Chondrocyte (in vitro differentiated cells): ENCODE measurements around the gene FAT2. TPM values are rescaled to one million over a fixed set of nuclear protein-coding genes. Genes with fewer than 3 reads are reported as not detected.

ENCODE experiments used
- DNase-seq: peaks from one replicate; pipeline ENCODE4 v3.0.0; 2021; ENCODE audit warnings: mixed read lengths, low spot score
- H3K27ac Mint-ChIP-seq: one replicate; pipeline ENCODE4 v1.8.0; 2021; ENCODE audit warnings: mild to moderate bottlenecking, moderate library complexity, mixed read lengths; ENCODE audit not compliant: unreplicated experiment
- H3K27me3 Mint-ChIP-seq: 2 replicates; pipeline ENCODE4 v1.8.0; 2021; ENCODE audit warnings: low read depth, mixed read lengths
- H3K36me3 Mint-ChIP-seq: 2 replicates; pipeline ENCODE4 v1.8.0; 2021; ENCODE audit warnings: low read depth, mixed read lengths
- H3K4me1 Mint-ChIP-seq: 2 replicates; pipeline ENCODE4 v1.8.0; 2021; ENCODE audit warnings: low read depth, mild to moderate bottlenecking, mixed read lengths
- H3K4me3 Mint-ChIP-seq: one replicate; pipeline ENCODE4 v1.8.0; 2021; ENCODE audit warnings: mild to moderate bottlenecking, moderate library complexity, mixed read lengths; ENCODE audit not compliant: unreplicated experiment
- H3K9me3 Mint-ChIP-seq: 2 replicates; pipeline ENCODE4 v1.8.0; 2021; ENCODE audit warnings: low read depth, mixed read lengths
- CTCF ChIP-seq: fragments of 200-600 bp; sonication (generic); IDR thresholded peaks from 2 replicates; pipeline ENCODE4 v1.5.0; 2021; ENCODE audit warnings: antibody characterized with exemption, mild to moderate bottlenecking, moderate library complexity
- total RNA-seq: library from RNA; stranded (reverse); gene quantifications from 3 replicates; pipeline ENCODE4 v1.2.1, GENCODE V29; 2021

Gene FAT2
- total RNA-seq, 1 donor from 2014 or later: 2.2 TPM

DNA sequence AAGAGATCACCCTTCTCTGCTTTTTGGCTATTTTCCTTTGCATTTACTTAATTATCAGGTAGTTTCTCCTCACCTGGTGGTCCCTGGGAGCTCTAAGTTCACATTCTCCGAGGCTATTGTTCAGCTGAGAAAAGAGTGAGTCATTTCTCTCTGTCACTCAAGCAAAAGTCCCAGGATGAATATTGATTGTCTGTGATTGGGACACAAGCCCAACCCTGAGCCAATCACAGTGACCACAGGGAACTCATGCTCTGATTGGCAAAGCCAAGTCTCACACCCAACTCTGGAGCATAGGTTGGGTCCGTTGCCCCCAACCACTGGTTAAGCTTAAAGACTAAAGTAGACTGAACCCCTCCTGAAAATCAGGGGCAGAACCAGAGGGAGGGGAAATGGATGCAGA, 27.8 kb upstream of the FAT2 start:
- Mint-ChIP-seq H3K27ac (peak overlapping the region; percentile 81), H3K27me3 (no peaks in the 10 kb centered on the region), H3K4me1 (peaks cover 60% of the 10 kb centered on the region), H3K36me3 (no peaks in the 10 kb centered on the region), H3K4me3 (no peak overlapping the region), H3K9me3 (peaks cover 3% of the 10 kb centered on the region)
- DNase-seq: no peak
- no peak for TF ChIP-seq CTCF

DNA sequence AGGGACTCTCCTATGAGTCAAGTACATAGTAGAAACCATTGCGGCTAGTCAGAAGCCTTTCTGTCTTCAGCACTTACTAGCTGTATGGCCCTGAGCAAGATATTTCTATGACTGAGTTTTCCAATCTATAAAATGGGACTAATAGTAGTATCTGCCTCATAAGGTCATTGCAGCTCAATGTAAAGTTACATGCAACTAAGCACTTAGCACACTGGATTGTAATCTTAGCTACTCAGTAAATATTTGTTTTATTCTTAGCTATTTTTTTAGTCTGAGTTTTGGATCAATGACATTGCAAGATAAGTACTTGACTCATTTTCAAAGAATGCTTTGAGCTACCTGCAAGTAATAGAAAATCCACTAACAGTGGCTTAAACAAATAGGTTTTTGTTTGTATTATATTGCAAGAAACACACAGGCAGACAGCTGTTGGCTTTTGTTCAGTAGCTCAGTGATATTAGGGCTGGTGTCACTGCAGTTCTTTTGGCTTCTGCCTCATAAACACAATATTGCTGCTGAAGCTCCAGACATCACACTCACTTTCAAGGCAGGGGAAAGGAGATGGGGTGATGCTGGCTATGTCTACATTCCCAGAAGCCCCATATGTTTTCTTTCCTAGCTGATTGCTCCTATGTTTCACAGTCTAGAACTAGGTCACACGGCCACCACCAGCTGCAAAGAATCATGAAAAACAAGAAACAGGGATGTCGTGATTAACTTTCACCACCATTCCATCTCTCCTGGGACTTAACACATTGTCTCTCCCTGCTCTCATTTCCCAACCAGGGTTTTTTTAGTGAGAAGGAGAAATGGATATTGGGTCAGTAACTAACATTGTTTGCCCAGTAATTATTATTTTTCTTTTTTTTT, 26.9 kb upstream of the FAT2 start:
- Mint-ChIP-seq H3K27me3 (no peaks in the 10 kb centered on the region), H3K4me3 (no peak overlapping the region), H3K9me3 (peaks cover 3% of the 10 kb centered on the region), H3K4me1 (peaks cover 65% of the 10 kb centered on the region), H3K27ac (no peak overlapping the region), H3K36me3 (no peaks in the 10 kb centered on the region)
- DNase-seq: no peak
- TF ChIP-seq CTCF: no peak

GRCh38 chr5:151617383-151617840, 26.3 kb upstream of the FAT2 start:
- Mint-ChIP-seq H3K9me3 (peaks cover 3% of the 10 kb centered on the region), H3K36me3 (no peaks in the 10 kb centered on the region)

GRCh38 chr5:151615431-151615830, 24.3 kb upstream of the FAT2 start:
- peaks cover 58% of the 10 kb centered on the region for H3K4me1 Mint-ChIP-seq
- no peaks in the 10 kb centered on the region for H3K36me3 Mint-ChIP-seq
- H3K4me3 Mint-ChIP-seq: no peak overlapping the region
- peak overlapping the region; percentile 57 for H3K27ac Mint-ChIP-seq
- peaks cover 3% of the 10 kb centered on the region for H3K9me3 Mint-ChIP-seq
- no peak for DNase-seq
- no peak for TF ChIP-seq CTCF
- H3K27me3 Mint-ChIP-seq: no peaks in the 10 kb centered on the region

More at GRCh38 chr5:151617383-151617840, 26.3 kb upstream of the FAT2 start:
- Mint-ChIP-seq H3K27ac (no peak overlapping the region), H3K4me1 (peaks cover 67% of the 10 kb centered on the region), H3K27me3 (no peaks in the 10 kb centered on the region), H3K4me3 (no peak overlapping the region)
- TF ChIP-seq CTCF: no peak
- no peak for DNase-seq

DNA sequence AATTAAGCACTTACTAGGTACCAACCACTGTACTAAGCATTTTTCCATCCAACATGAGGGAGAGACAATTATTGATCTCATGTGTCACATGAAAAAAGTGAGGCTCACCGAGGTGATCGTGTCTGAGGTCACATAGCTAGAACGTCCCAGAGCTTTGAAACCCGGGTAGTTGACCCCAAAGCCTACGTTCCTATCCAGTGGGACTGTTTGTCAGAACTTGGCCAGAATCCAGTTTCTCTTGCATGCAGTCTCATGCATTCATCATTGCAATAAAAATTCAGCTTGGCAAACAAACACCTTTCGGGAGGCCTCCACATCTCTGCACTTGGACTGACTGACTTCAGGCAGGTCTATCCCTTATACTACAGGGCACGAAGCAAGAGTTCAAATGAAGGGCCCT, 23.4 kb upstream of the FAT2 start:
- Mint-ChIP-seq H3K4me3 (no peak overlapping the region), H3K36me3 (peaks cover 2% of the 10 kb centered on the region), H3K4me1 (peaks cover 49% of the 10 kb centered on the region), H3K27ac (no peak overlapping the region), H3K9me3 (peaks cover 3% of the 10 kb centered on the region), H3K27me3 (no peaks in the 10 kb centered on the region)
- no peak for TF ChIP-seq CTCF
- DNase-seq: no peak
